Stimulated activated CD4-positive, alpha-beta T cell treated with anti-CD3 and anti-CD28 coated beads, Interleukin-4, amount 100 ng/mL, for 4 hours (primary cell): ENCODE data around the gene SLC35D1.

Experiments
- DNase-seq, 2 experiments: peaks; one replicate each; pipeline ENCODE4 v3.0.0-alpha.2; 2020

SLC35D1 gene

DNA sequence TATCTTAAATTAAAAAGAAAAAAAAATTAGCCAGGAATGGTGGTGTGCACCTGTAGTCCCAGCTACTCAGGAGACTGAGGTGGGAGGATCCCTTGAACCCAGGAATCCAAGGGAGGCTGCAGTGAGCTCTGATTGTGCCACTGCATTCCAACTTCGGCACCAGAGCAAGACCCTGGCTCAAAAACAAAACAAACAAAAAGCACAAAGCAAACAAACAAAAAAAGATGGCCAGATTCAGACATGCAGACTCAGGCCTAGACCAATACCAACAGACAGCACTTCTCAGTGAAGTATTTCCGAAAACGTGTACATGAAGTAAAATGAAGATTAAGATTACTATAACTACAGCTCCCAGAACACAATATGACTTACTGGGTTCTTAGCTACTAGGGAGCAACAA lies 10.6 kb downstream of the SLC35D1 start:
- no peak for DNase-seq

DNA sequence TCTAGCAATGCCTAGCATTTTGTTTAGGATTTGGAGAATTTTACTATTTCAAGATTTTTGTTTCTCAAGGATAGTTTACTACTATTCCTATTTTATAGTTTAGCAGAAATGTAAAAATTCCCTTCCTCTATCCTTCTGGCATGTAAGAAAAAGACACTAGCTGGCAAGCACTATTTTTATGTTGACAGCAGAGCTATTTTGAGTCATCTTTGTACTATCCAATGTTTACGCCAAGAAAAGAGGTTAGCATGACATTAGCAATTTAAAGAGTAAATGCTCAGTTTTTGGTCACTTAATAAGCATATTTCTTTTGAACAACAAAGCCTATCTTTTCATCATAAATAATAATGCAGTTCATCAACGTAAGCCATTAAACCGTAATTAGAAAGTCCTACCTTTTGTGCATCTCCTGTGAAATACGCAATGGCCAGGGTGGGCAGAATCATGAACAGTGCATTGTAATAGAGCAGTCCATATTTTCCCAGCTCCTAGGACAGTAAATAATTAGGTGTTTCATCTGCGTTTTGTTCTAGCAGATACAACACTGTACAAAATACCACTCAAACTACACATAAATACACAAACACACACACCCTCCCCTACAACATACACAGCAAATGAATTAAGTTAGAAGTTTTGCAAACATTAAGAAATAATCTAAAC lies 12.0 kb downstream of the SLC35D1 start:
- DNase-seq, result no peak

DNA sequence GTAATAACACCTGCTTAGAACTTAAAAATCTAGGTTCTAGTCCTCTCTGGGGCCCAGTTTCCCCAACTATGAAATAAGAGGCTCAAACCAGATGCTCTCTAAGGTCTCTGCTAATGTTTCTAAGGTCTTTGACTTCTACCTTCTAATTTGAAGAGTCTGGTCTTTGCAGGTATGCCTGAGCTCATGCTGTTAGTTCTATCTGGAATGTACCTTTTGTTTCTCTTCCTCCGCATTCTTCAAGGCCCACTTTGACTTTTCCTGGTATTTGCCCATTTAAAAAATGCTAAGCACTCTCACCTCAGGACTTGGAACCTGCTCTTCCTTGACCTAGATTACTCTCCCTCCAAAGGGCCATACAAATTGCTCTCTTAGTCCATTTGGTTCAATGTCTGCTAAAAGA lies 13.5 kb downstream of the SLC35D1 start:
- no peak for DNase-seq

DNA sequence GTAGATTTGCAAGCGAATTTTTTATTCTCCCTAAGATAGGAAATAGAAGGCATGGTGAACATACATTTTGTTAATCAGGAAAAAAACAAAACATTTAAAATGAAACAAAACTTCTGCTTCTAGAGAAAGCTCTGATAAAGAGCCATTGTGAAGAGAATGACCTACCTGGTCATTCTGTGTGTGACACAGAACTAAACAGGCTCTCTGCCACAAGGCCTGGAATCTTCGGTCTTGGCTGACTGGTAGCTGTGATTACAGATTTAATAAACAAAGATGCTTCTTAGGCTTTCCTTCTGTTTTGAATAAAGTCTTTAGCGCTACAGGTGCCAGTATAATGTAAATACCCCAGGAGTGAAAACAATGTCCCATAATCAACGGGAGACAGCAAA lies 22.1 kb downstream of the SLC35D1 start:
- DNase-seq, result no peak

DNA sequence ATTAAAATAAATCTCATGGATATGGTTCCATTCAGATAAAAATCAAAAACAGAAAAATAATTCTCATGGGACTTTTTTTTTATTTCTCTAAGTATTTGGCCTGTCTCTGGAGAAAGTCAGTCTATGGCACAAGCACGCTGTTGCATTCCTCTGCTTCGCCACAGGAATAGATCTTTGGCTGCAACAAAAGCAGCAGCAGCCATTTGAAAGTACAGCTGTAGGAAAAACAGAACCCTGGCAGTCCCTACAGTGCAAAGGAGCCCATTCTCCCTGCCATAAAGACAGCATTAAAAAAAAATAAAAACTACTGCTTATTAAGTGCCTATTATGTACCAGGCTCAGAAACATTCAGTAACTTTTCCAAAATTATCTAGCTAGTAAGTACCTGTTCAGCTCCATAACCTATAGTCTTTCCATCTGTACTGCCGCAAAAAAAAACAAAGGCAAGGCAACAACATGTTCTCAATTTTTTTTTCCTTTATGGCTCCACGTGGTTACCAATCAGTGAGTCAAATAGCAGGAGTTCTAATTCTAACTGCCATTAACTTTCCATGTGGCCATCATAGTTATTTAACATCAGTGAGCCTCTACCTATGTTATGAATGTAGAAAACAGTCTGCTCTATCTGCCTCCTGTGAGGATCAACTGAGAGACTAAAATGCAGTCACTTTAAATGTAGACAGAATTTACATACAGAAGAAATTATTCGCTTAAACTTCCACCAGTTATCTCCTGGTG lies 22.7 kb downstream of the SLC35D1 start:
- DNase-seq, result no peak

DNA sequence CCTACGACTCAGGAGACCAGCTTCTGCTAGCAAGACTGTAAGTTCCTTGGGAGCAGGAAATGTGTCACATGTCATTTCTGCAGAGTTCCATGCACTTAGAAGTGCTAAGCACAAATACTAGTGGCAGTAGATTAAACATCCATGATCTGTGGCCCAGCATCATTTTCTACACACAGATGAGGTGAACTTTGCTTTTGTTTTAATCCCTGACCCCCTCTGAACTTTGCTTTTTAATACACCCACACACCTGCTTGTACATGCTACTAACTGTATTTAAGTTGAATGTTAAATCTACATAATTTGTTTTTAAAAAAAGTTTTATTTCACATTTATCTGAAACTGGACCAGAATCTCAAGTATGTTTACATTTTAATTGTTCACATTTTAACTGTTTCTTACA lies 24.5 kb downstream of the SLC35D1 start:
- no peak for DNase-seq

DNA sequence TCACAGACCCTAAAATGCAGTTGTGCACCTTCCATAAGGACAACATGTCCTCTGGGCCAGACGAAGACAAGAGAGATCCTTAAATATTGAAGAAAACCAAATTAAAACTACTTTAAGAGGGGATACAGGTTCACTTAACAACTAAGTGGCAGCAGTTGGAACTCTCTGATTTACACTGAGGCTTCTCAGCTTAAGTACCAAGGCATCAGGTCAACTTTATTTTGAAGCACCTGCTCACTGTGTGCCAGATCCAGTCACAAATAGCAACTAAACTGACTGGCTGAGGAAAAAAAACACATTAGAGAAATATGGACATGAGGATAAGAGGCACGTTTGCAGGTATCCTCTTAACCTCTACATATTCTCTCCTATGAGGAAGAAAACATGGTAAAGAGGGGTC lies 33.2 kb downstream of the SLC35D1 start:
- no peak for DNase-seq

DNA sequence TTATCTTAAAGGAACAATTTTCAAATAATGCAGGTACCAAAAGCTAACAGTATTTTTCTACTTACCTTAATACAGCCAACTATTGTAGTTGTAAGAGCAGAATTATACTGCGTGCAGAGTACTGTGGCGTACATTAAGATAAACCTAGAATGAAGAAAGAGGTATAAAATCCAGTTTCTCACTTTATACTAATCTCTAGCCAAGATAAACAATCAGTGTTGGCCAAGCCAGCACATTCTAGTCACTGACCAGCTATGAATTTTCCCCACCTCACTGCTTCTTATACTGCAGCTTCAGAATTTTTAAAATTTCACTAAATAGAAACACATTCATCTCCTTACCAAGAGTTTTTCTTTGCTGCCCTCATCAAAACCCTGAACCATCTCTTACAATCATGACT lies 33.6 kb downstream of the SLC35D1 start:
- no peak for DNase-seq

DNA sequence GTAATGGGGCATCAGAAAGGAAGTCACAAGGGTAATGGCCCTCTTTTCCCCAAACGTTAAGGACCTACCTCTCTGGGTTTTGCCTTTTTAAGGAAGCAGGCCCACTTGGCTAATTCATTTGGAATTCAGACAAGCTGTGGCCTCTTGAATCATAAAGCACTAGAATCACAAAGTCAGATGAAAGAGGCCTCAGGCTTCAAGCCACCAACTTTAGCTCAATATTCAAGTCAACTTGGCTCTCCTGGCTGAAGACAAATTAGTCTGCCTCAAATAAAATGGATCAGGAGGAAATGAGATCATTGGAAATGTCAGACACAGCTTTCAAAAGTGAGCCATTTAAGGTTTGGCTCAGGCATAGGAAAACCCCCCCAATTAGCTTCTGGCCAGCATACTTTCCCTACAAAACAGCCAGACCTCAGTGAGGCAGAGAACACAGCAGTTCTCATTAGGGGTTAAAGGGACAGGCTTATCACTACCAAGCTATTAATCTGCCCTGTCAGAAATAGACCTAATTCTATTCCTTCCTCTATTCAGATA lies 34.3 kb downstream of the SLC35D1 start:
- DNase-seq, result no peak

DNA sequence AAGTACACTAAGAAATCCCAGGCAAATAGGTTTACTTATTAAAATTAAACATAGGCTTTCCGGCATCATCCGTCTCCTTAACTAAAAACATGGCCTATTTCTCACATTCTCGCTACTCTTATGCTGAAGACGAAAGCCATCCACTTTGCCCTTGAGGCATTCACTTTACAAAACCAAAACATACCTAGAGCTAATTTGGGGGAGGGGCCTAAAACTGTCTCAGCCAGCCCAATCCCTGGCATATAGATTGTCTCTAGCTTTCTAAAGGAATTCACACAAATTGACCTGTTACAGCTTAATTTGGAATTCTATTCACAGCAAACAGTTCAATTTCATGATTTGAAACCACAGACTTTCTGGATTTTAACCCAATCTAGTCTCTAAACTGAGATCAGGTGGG lies 34.8 kb downstream of the SLC35D1 start:
- no peak for DNase-seq

DNA sequence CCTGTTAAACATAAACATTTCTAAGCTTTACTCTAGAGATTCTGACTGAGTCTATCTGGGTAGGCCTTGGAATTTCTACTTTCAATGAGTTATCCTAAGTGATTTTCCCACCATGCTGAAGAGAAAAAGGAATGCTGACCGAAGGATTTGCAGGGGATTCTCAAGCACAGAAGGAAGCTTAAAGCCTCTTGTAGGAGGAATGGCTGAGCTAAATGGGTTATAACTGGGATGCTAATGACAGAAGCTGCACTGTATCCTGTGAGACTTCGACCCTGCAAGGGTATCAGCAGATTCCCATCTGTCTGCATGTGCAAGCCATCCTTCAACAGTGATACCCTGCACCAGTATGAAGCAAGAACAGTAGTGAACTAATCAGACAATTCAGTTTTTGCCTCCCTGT lies 35.4 kb downstream of the SLC35D1 start:
- no peak for DNase-seq

DNA sequence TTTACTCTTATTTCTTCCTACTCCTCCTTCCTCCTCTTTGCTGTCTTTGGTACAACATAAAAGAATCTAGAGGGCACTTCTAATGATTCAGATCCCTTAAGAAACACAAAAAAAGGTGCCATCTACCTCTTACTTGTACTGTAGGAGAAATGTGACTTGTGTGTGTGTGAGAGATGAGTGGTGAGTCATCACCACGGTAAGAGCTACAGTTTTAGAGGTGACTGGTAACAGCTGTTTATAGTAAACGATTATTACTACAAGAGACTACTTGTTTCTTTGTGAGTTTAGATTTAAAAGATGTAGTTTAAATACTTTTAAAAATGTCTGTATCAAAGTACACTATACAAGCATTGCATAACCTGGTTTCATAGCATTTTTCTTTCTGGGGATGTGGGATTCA lies 40.4 kb downstream of the SLC35D1 start:
- peak in 1 of 2 experiments; percentile 15 for DNase-seq

DNA sequence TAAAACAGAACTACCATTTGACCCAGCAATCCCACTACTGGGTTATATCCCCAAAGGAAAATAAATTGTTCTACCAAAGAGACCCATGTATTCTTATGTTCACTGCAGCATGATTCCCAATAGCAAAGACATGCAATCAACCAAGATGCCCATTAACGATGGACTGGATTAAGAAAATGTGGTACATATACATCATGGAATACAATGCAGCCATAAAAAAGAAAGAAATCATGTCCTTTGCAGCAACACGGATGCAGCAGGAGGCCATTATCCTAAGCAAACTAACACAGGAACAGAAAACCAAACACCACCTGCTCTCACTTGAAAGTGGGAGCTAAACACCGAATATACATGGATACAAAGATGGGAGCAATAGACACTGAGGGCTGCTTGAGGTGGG lies 44.2 kb downstream of the SLC35D1 start:
- no peak for DNase-seq

DNA sequence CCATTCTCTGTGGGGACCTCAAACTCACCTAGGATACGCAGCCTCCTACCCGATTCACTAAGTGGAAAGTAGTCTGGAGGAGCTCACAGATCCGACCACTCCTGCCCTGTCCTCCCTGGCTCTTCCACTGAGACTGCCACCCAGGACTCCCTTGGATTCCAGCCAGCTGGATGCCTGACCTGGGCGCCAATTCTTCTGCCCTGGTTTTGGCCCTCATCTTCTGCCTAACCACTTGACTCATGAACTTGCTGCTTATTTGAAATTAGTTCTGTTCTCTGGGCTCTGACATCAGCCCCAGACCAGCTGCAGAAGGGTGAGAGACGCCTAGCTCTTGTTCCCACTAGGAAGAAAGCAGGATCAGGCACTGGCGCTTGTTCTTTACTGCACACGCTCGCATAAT lies 48.9 kb downstream of the SLC35D1 start:
- DNase-seq, result no peak

DNA sequence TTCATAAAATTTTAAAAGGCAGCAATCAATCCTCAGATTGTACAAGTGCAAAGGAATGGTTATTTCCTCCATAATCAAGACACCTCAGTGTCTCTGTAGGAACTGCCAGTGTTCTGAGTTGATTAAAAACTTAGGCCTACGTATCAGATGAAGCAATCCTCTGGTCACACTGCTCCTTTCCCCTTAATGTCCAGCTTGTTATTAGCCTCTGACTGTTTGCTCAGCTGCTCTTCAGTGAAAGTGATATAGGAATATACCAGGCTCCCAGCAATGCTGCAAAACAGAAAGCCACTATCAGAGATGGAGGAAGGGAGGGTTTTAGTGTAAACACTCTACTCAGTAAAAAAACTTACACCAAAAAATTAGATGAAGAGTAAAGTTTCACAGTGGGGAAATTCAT lies 49.8 kb downstream of the SLC35D1 start:
- DNase-seq, result no peak

DNA sequence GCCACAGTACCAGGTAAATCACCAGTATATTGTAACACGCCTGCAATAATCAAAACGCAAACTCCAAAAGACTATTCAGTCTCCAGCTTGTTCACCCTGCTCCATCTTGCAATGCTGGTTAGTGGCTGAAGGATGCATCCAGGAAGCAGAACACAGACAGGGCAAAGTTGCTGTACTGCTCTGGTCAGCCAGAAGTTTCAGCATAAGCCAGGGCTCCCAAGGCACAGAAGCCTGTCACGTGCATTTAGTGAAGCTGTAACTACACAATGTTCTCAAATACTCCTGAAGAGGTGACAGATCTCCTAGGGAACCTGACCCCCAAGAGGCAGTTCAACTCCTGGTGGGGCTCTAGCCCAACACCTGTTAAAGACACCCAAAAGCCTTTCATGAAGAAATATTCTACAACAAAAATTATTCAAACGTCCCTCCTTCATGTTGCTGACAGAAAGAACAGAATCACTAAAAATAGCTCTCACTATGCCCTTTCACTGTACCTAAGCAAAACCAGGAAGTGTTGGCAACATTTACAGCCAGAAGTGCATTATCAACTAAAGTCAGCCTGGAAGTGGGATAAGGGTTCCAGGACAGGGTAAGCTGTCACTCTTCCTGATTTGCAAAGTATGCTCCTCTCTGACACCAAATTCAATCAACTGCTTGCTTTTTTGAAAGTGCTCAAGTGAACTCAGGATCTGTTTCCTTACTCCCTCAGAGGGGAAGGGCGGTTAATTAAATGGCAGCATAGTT lies 52.1 kb downstream of the SLC35D1 start:
- no peak for DNase-seq

DNA sequence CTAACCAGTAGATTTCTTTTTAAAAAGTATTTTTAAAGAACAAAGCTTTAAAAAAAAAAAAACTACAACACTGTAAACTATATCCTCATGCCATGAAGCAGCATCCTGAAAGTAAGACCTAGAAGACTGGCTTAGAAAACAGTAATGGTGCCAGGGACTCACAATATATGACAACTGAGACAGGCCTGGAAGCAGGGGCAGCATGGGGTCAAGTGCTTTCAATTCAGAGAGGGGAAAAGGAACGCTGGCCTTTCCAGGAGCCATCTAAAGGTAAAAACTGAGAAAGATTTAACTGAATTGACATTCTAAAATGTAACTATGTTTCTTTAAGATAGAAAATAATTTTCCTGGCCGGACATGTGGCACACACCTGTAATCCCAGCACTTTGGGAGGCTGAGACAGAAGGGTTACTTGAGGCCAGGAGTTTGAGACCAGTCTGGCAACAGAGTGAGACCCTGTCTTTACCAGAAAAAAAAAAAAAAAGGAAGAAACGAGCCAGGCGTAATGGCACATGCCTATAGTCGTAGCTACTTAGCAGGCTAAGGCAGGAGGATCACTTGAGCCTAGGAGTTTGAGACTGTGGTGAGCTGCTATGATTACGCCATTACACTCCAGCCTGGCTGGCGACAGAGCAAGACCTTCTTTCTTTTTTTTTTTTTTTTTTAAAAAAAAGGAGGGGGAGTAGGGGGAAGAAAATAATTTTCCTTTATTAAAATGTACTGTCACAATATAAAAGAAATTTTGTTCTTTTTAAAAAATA lies 54.1 kb downstream of the SLC35D1 start:
- DNase-seq, result no peak

DNA sequence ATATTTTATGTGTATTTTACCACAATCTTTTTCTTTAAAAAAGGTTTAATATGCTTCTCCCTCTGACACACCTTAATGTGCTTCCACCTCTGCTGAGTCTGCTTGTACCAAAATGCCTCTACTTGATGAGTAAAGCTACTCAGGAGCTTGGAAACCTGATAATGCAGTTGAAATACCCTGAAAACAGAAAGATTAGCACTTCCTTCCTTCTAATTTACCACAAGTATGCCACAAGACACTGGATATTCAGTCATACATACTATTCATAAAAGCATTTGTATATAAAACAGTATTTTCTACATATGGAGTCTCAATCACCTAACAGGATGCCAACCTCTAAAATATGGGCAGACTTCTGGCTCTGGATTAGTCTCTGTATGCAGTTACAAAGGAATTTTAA lies 55.0 kb downstream of the SLC35D1 start:
- DNase-seq, result no peak

DNA sequence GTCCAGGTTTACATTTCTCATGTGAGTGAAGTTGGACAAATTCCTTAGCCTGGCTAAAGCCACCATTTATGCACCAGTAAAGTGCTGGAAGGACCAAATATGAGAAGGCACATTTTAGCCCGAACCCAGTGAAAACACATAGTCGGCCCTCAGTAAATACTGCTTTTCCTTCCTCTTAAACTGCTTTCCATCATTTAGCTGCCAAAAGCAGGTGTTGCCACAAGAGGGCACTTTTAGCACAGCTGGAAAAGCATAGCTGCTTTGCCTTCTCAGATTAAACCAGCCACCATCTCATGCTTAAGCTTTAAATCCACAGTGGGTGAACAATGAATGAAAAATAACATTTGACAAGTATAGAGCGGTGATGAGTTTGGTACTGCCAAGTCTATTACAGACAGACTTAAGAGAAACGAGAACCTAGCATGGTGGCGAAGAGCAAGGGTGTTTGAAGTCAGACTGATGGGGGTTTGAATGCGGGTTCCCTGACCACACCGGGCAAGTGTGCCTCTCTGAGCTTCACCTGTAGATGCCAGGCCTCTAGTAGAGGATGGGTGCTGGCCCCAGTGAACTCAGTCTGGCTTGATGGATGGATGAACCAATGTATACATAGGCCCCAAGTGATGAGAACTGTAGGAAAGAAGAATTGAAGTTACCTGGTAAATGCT lies 57.8 kb downstream of the SLC35D1 start:
- peak; percentile 39 to 65 for DNase-seq

DNA sequence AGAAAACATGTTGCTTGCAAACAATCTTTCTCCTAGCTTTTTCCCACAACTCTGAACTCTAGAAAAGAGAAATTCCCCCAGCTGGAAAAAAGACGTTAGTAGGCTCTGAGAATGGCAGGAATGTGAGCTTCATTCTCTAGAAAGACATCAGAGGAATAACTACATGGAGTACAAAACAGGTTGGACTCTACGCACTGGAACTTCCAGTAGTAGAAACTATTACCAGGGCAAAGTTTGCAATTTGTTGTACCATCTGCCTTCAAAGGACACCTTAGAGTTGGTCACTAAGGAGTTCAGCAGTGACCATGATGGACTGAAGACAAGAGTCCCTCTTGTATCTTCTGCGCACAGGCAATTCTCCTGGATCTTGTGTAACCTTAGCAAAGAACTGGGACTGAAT lies 60.9 kb downstream of the SLC35D1 start:
- no peak for DNase-seq

DNA sequence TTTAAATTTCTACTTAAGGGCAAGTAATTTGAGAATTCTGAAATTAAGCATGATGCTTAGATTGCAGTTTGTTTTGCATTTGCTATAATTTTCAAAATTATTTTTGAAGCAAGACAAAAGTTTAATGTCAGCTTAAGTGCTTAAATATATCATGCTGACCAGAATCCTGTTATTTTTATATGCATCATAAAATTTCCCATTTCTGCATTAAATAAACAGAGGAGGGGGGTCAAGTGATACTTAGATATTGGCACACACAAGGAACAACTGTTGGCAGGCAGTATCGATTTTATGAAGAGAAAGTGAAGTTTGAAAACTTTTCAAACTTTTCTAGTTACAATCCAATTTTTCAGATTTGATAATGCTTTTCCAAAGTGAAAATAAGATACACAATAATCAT lies 68.1 kb downstream of the SLC35D1 start:
- no peak for DNase-seq

DNA sequence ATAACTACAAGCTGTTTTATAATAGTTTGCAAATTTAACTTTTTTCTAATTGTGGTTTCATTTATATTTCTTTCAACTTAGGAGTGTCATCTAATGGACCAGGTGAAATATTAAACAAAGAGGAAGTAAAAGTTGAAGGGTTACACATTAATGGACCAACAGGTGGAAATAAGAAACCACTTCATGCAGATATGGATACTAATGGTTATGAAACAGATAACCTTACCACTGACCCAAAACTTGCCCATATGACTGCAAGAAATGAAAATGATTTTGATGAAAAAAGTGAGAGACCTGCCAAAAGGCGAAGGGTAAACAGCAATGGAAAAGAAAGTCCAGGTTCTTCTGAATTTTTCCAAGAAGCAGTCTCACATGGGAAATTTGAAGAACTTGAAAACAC lies 69.5 kb downstream of the SLC35D1 start:
- no peak for DNase-seq
